Islet of Langerhans (tissue), 1 donor: ENCODE results near the gene ZMYND8.

Experiments
- FAIRE-seq: peaks from one replicate; lab custom pipeline; 2011; peaks lifted over from hg19 to GRCh38; lab: Jason Lieb, UNC

The ZMYND8 gene

DNA sequence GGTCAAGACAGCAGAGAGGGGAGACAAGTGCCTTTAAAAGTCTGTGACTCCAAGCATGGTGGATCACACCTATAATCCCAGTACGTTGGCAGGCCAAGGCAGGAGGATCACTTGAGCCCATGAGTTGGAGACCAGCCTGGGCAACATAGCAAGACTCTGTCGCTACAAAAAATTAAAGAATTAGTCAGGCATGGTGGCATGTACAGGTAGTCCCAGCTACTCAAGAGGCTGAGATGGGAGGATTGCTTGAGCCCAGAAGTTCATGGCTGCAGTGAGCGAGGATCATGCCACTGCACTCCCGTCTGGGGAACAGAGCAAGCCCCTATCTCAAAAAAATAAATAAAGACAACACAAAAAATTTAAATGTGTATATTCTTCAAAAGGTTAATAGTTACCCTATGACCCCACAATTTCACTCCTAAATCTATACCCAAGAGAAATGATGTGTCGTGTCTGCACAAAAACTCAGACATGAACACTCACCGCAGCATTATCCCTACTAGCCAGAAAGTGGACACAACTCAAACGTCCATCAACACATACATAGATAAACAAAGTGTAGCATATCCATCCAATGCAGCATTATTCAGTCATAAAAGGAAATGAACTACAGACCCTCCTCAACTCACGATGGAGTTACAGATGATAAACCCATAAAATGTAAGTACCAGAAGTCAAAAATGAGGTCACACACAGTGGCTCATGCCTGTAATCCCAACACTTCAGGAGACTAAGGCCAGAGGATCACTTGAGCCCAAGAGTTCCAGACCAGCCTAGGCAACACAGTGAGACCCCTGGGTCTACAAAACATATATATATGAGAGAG is 23.9 kb downstream of the ZMYND8 start:
- no peak for FAIRE-seq

DNA sequence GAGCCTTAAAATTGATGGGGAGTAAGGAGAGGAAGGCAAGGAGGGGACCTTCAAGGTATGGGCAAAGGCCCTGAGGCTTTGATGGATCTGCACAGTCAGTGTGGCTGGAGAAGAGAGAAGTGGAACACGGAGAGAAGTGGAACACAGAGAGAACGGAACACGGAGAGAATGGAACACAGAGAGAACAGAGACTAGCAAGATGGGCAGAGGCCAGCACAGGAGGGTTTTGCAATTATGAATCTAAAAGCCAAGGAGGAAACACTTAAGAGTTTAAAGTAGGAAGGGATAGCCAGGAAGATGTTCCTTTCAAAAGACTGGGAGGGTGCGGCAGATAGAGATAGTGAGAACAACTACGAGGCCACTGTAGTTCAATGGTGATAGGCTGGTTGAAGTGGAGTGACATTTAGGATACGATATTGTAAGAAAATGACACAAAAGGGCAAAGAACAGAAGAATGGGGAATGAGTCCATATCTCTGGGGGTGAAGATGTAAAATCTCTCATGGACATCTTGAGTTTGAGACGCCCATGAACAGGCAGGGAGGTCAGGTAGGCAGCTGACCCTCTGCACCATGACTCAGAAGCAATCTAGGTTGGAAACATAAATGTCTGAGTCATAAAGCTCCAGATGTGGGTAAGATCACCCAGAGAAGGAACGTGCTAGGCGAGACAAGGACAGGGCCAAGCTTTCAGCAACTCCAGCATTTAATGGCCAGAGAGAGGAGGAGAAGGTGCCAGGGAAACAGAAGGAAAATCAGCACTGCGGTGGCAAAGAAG is 25.4 kb downstream of the ZMYND8 start:
- no peak for FAIRE-seq

DNA sequence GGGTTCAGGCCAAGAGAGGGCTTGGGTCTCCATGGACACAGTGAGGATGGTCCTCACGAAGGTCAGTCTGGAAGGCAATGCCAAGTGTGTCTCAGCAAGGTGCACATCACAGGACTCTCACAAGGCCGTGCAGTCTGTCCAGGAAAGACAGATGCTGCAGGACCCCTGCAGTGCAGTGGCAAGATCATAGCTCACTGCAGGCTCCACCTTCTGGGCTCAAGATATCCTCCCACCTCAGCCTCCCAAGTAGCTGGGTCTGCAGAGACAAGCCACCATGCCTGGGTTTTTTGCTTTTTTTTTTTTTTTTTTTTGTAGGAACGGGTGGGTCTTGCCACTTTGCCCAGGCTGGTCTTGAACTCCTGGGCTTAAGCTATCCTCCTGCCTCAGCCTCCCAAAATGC is 26.4 kb downstream of the ZMYND8 start:
- no peak for FAIRE-seq

DNA sequence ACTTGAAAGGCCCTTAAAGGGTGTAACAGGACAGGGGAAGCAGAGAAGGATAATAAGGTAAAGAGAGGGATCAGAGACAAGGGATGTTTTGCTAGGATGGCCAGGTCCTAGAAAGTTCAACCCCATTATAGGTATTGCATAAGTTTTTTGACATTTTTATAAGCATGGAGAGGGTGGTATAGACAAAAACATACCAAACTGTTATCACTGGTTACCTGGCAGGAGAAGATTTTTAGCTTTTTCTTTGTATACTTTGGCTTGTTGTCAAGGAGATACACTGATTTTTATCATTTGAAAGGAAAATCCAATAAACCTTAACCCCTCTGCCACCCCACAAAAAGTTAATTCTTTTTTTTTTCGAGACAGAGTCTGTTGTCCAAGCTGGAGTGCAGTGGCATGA is 28.4 kb downstream of the ZMYND8 start:
- FAIRE-seq: no peak

DNA sequence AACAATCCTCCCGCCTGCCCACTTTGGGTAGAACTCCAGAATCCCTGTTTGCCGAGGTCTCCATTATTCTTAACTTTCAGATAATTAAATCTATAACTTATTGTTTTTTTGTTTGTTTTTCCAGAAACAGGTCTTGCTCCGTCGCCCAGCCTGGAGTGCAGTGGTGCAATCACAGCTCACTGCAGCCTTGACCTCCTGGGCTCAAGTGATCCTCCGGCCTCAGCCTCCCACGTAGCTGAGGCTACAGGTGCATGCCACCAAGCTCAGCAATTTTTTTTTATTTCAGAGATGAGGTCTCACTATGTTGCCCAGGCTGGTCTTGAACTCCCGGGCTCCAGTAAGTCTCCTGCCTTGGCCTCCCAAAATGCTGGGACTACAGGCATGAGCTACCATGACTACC is 28.8 kb downstream of the ZMYND8 start:
- FAIRE-seq: no peak

DNA sequence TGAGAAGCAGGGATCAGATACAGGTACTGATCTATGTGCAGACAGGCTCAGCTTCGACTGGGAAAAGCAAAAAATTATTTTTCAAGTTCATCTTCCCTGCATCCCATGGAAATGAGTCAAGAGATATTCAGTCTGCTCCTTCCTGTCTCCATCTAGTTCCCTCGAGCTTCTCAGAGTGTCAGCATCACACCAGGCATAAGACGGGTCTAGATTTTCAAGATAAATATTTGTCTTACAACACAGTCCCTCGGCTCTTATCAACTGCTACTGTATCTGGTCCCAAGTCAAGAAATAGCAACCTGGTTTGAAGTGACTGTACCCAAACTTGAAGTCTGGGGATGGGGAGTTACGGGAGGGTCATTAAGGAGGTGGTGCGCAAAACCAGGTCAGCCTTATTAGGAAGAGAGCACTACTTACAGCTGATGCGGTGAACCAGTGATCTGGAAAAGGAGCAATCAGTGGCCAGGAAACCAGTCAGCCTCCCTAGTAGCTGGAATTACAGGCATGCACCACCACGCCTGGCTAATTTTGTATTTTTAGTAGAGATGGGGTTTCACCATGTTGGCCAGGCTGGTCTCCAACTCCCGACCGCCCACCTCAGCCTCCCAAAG is 29.7 kb downstream of the ZMYND8 start:
- no peak for FAIRE-seq

DNA sequence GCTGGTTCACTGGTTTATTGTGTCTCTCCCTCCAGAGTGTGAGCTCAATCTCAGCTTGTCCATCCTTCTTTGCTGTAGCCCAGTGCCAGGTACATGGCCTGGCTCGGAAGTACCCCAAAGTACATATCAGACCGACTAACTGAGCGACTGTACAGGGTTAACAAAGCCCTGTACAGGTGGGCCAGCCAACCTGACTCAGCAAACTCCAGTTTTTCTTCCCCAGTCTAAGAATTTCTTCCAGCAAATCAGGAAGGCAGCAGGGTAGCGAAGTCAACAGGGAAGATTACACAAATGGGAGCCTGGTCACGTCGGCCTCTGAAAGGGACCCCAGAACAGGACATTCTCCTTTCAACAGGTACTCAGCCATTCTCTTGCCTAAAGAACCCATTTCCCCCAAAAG is 31.3 kb downstream of the ZMYND8 start:
- FAIRE-seq: no peak

DNA sequence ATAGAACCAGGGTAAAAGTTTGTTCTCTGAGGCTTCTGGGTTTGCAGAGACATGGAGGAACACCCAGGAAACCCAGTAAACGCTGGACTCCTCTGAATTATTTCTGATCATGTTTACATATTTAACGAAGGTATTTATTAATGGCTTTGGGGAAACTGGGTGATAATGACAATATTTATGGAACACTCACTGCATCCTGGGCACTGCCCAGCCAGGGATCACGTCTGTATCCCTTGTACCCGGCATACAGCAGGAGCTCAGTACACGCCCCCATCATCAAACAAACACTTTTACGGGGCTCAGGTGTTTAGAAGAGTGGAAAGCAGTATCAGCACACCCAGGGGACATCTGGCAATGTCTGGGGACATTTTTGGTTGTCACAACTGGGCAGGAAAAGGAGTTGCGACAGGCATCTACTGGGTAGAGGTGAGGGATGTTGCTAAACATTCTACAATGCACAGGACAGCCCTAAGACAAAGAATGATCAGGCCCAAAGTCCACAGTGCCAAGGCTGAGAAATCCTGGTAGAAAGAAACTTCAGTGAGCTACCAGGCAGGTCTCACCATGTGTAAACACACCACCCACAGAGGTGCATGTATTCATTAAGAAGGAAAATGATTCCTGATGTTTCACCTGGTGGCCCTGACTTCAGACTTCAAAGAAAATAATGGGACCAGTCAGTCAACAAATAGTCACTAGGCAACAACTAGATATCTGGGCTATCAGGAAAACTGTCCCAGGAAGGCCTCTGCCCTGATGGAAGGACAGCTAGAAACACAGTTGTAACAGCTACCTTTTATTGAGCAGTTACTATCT is 35.3 kb downstream of the ZMYND8 start:
- peak; percentile 47 for FAIRE-seq

DNA sequence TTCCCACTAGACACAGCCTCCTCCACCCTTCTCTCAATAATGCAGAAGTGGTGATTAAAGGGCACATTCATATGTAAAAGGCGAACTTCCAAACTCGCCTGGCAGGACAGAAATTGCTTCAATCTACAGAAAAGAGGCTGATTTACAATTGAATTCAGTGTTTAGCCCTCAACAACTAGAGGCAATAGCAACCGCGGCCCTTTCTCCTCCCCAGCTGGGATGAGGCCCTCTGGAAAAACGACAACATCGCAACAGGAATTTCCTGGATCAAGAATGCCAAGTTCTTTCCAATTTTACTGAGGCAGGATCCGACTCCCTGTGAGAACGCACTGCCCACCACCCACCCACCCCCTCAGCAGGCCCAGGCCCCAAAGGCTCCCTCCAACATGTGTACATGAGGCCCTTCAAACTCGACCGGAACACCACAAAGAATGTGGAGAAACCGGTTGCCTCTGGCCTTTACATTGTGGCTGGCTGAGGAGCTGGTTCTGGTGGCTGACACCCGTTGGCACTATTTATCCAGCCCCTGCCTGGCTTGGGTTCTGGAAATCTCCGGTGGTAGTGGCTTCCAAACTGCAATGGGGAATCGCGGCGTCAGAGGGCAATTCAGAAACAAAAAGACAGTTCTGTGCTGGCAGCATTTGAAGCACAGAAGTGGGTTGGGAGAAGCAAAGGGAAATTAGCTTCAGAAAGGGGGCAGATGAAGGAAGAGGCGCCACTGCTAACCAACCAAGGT is 36.8 kb downstream of the ZMYND8 start:
- no peak for FAIRE-seq

DNA sequence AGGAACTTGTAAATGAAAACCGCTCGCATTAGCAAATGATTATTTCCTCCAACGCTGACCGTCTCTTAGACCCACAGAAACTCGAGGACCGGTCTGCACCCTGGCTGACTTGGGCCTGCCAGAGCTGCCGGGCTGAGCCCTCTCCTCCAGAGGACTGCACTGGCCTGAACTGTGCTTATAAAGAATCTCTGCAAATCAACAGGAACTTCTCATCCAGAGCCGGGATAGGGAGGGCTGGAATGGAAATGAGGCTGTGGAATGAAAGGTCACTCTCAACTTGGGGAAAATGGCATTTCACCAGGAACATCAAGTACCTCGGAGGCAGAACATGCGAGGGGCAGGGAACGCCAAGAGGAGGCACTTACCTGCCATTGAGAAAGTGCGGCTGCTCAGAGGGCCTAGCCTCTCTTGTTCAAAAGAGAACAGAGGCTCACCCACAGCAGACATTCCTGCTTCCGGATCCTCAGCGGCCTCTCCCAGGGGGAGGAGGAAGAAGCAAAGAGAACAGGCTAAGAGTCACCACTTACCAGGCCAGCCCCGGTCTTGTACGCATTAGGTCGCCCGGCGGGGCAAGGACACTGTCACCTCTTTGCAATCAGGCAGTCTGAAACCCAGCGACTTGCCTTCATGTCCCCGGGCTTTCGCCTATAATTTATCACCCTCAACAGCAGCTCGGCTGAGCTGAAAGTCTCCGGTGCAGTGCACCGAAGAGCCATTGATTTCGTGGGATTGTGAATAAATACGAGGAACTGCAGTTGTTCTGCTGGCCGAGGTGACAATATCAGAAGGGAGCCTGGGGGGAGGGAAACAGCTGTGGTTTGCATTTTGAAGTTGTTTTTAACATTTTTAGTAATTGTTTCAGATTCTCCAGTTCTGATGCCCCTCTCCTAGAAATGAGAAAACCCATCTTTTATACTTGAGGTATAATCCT is 37.6 kb downstream of the ZMYND8 start:
- FAIRE-seq: no peak

DNA sequence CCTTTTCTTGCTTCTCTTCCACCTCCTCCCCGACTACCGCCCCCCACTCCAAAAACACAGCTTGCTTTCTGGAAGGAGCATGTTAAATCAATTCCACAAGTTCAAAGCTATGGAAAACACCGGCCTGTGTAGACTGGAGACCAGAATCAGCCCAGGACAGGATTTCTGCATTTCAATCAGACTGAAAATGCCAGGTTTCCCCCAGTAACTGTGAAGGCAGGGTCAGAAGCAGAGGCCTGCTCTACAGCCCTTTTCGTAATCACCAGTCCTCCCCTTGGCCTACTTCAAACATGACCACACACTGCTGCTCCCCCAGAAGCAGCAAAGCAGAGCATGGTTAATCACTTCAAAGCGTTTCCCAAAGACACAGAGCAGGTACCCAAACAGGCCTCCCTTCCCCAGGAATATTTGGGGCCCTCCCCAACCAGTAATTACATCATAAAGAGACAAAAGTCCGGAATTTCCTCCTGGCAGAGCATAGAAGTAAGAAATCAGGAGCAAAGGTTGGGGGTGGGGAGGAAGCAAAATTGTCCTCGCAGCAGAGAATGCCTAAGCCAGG is 38.4 kb downstream of the ZMYND8 start:
- FAIRE-seq: no peak

DNA sequence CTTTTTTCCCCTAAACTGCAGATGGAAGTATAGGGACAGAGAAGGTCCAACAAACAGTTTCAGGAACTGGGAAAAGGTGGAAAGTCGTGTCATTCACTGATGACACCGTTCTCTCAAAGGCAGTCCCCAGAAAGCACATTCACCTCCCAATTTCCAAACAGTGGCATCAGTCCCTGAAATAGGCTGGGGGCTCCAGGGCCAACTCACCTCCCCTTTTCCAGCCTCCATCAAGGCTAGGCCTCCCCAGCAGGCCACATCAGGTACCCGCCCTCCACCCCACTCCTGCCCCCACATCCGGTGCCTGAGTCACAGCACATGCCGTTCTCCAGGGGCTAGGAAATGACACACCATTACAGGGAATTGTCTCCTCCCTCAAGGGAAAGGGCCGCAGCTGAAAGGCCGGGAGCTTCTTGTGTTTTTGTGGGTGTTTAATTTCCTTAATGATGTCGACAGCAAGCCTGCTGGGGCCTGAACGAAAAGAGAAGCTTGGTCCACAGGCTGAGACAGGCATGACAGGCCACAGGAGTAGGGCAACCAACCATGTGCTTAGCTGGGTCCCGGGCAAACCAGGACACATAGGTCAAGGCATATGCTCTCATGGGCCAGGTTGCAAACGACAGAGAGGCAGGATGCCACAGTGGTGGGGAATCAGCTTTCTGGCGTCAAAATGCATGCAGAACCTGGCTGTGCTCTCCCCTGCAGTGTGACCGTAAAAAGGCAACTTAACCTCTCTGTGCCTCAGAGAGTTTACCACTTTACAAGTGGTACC is 39.2 kb downstream of the ZMYND8 start:
- FAIRE-seq: no peak

DNA sequence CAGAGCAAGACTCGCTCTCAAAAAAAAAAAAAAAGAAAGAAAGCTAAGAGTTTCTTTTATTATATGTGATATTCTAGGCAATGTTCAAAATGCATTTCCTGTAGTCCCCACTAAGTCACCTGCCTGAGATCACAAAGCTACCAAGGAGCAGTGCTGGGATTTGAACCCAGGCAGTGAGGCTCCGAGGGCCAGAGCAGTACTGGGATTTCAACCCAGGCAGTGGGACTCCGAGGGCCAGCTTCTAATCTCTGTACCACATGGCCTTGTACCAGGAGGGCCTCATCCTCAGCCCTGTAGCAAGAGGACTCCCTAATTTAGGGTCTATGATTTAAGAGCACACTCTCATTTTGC is 39.7 kb downstream of the ZMYND8 start:
- FAIRE-seq: no peak

DNA sequence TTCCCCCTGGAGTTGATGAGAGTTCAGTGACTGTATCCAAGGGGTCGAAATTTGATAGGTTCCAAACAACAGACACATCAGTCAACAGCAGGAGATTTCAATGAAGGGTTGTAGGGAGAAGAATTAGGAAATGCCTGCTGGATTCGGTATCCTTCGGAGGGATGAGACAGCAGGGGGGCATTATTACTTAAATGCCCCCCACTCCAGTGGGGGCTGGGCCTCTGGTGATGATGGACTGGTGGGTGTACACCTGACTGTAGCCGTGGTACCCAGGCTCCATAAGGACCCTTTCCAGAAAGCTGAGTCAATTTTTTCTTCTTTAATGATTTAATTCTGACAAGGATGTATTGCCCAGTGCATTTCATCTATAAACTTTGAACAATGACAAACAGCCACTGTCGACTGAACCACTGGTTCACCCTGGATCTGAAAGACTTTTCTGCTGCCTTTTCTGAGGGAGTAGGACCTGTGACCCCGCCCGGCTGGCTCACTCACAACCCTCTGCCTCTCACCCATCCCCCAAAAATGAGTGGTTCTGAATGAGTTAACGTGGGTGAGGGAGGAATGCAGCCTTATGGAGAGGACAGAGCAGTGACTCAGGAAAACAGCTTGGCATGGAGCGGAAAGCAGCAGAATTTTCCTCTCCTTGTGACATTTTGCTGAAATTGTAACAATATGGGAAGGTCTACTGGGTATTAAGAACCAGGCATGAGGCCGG is 41.0 kb downstream of the ZMYND8 start:
- no peak for FAIRE-seq

DNA sequence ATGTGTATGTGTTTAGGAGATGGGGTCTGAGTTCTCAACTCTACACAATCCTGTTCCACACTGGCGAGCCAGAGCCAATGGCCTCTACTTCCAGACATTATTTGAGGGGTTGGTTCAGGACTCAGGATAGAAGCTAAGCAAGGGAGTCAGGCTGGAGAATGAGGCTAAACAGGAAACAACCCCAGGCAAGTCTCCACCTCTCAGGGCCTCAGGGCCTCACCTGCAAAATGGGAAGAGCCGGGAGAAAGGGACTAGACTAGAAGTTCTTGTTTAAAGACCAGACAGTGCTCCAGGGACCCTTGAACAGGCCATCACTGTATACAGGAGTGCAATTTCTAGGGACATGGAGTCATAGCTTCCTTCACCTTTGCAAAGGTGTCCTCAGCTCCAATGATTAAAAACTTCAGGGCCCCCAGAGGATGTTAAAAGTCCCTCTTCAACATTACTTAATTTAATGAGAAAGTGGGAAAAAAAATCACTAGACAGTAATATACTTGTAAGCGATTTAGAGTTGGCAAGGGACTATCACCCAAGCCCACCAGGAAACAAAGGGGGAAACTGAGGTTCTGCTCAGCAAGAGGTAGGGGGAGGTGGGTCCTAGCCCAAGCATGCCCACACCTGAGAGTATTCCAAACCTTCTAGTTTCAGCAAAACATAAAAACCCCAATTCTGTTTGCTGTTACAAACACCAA is 41.7 kb downstream of the ZMYND8 start:
- FAIRE-seq: no peak

DNA sequence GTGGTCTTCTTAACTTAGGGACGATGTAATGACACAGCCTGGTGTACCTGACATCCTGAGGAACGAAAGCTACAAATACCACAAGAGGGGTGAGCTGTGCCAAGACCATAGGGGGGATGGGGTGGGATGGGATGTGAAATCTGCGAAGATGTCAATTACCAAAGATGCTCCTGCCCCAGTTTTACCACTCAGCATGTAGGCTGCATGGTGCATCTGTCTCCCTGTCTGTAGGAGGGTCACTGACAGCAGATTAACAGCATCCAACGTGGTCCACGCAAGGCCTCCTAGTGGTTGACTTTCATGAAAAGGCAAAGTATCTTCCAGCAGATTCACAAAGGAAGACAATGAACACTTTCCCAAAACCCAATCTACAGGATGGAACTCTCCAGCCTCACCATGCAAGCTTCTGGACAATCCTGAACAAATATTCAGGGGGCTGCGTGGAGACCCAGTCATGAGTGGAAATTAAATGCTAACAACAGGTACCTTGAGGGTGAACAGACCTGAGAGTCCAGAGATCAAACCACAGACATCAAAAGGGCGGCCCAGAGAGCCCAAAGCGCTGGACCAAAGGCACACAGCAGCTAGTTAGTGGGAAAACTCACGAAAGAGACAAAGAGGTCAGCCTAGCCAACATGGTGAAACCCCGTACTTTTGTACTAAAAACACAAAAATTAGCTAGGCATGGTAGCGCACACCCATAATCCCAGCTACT is 44.4 kb downstream of the ZMYND8 start:
- no peak for FAIRE-seq

DNA sequence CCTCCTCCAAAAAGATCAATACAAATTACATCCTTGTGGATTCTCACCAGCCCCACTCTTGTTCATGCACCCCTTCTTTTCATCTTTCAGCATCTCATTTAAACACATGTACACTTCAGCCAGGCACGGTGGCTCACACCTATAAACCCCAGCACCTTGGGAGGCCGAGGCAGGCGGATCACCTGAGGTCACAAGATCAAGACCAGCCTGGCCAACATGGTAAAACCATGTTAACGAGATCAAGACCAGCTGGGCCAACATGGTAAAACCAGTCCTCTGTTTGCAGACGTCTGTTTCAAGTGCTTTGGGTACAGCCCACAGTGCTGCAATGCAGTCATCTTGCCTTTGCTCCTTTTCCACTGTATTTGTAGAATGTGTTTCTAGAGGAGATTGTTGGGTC is 45.3 kb downstream of the ZMYND8 start:
- FAIRE-seq: no peak

DNA sequence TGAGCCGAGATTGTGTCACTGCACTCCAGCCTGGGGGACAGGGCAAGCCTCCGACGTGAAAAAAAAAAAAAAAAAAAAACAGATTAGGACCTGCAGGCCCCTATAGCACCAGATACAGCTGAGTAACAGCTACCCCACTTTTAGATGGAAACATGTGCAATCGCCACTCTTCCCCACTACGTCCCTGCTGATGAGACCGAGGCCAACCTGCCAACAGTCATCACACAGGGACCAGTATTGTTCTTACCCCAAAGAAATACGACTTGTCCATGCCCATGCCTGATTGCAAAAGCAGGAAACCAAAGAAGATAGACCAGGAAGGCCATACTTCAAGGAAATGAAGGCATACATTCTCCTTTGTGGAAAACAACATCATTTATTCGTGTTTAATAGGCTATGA is 45.8 kb downstream of the ZMYND8 start:
- FAIRE-seq: no peak
